ENCODE measurements around the gene SIL1.
"Not testable (repeated sequence)": the region's sequence is repeated elsewhere in the genome, so short reads cannot be mapped to it uniquely, and the experiment has no call there.

SIL1 gene

DNA sequence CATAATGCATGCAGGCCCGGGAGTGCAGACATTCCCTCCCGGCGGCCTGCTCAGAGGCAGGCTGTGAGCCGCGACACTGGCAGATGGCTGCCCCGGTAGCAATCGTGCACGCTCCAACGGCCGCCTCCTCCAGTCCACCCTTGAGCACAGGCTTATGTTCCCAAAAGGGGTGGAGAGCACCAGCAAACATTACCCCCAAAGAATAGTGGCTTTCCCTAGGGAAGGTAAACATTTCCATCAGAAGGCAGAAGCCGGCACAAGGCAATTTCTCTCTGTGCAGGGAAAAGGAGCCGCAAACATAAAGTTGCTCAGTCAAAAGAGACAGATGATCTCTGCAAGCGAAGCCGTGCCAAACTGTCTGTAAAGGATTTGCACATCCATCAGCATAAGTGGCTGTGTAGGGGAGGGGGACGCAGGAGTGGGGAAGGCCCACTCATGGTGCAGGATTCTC lies 92.5 kb downstream of the SIL1 start:
- DNase-seq (ENCODE audit: low spot score) = no peak

DNA sequence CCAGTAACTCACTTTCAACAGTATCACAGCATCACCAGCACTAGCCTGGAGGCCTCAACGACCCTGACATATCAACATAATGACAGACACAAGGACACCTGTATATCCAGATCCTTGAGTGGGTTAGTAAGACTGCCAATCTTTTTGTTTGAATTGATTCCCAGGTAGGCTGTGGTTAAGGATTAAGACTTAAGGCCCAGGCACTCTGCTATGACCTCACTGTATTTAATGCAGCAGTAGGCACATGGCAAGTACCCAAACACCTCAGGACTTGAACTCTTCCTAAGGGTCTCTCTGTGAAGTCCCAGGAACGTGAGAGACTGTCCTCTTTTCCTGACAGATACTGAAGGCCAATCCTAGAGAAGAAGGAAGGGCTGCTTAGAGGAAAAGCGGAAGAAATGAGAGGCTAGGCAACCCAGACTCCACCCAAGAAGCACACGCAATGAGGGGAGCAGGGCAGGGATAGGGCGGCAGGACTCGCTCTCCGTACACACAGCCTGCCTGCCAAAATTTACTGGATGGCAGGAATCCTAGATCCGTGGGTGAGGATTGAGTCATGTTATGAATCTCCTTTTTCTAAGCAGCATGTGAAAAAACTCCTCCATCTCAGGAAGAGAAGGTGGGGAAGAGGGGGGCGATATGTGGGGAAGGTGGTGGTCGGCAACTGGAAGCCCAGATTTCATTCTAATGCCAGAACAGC lies 93.4 kb downstream of the SIL1 start:
- DNase-seq (ENCODE audit: low spot score) = no peak

DNA sequence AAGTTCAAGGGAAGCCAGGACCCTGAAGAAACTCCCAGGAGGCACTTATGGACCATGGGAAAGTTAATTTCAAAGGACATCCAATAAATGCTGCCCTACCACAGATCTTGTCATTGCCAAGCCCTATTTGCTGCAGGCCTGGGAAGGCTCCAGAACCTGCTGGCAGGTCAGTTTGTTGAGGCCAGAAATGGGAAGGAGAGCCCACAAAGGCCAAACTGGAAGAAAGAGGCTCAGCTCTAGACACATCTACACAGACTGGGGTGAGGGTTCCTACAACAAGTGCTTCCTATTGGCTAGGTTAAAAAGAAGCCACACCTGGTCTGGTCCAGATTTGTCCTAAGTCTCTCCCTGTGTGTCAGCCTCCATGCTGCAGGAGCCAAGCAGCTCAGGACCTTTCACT lies 94.4 kb downstream of the SIL1 start:
- DNase-seq (ENCODE audit: low spot score) = no peak

- DNase-seq (ENCODE audit: low spot score) = no peak
Measured at GRCh38 chr5:139100825-139101224, 97.3 kb downstream of the SIL1 start.

DNA sequence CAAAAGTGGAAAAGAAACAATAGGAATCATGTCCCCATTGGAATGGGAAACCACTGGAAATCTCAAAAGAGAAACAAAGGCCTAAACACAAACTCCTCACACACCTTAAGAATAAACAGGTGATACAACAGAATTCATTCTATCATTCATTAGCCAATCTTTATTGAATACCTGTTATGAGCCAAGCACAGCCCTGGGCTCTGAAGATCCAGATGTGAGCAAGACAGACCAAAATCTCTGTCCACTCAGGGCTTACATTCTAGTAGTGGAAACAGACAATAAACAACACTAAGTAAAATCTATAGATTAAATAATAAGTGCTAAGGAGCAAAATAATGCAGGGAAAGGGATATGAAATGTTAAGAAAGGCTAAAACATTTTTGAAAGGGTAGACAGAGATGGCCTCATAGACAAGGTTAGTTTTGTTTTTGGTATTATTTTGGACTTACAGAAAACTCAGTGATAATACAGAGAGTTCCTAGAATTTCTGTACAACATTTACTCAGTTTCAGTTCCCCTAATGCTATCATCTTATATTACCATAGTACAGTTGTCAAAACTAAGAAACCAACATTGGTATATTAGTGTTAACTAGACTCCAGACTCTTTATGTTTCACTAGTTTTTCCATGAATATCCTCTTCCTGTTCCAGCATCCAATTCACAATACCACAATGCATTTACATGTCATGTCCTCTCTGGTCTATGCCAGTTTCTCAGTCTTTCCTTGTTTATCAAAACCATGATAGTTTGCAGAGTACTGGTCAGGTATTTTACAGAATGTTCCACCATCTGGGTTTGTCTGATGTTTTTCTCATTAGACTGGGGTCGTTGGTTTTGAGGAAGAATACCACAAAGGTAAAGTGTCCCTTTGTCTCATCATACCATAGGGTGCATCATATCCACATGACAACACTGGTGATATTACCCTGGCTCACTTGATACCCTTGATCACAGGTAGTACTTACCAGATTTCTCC lies 103.7 kb downstream of the SIL1 start:
- DNase-seq (ENCODE audit: low spot score) = peak; percentile 22

GRCh38 chr5:139092741-139093343 lies 105.3 kb downstream of the SIL1 start:
- DNase-seq (ENCODE audit: low spot score) = no peak

DNA sequence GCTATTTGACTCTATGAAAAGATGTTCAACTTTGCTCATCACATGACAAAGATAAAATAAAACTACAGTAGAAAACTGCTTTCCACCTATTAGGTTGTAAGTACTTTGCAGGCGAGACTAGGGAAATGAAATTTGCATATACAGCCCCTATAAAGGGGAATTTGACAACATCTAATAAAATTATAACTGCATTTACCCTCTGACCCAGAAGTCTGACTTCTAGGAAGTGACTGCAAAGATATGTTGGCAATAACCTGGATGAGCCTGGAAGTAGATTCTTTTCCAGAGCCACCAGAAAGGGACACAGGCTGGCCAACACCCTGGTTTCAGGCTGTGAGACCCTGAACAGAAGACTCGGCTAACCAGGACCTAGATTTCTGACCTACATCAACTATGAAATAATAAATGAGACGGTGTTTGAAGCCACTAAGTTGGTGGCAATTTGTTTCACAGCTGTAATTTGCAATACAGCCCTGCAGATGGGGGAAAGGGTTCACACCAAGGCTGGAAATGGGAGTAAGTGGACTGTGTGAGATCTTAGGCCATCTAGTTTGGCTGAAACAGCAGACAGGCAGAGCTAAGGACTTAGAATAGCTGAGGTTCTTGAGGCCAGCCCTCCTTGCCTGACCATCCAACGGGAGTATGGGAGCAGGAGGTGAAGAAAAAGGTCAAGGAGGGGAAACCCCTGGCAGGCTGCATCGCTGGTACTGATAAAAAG lies 106.6 kb downstream of the SIL1 start:
- peak; percentile 19 for DNase-seq (ENCODE audit: low spot score)

GRCh38 chr5:139090581-139090980 lies 107.6 kb downstream of the SIL1 start:
- no peak for DNase-seq (ENCODE audit: low spot score)

- DNase-seq (ENCODE audit: low spot score) = no peak
Measured at GRCh38 chr5:139088024-139088423, 110.1 kb downstream of the SIL1 start.

- DNase-seq (ENCODE audit: low spot score) = no peak
Measured at GRCh38 chr5:139082813-139083498, 115.2 kb downstream of the SIL1 start.

DNA sequence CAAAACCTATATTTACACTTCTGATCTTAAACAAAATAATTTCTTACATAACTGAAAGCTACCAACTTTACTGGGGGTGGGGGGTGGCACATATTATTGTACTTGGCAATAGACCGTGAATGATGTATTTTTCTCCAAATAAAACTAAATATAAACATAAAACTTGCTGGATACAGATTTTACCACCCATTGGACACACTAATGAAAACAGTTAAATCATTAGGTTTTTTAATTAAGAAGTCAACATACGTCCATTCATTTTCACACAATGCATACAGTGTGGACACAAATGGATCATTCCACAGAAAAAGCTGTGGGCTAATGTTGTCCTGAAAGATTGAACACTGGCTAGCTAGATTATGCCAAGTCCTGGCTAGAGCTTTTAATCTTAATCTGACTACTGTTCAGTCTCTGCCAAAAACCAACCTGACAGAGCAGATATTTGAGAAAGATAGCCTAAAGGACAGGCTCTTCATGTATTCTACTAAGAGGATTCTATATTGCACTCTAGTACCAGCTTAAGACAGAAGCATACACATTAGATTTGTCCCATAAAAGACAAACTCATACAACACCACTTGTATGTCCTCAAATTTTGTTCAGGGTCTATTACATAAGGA lies 118.1 kb downstream of the SIL1 start:
- no peak for DNase-seq (ENCODE audit: low spot score)

DNA sequence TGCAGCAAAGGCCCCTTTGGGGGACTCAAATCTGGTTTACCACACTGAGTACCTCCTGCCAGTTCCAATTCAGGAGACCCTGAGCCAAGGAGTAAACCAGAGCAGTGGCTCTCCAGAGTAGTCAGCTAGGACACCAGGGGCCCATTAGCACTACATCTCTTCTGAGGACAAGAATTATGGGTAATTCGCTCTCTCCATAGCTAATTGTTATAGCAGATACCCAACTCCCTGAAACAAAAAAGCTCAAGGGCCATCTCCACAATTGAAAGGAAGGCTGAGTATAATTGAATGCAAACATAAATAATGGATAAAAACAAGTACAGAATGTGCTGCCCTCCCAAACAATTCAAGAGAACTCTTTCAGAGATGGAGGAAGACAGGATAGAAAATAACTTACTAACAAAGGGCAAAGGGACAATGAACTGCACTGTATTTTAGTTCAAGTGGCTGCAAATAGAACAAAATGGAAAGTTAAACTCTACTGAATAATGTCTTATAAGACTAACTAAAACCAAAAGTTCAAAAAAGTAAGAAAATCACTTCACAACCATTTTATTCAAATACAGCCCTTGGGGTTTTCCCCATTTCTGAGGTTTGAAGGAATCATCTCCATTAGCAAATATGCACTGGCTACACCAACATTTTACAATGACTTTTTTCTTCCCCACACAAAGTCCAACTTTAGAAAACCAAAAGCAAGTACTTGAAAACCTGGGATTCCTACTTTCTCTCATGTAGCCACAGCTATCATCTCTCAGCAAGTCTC lies 118.8 kb downstream of the SIL1 start:
- no peak for DNase-seq (ENCODE audit: low spot score)

DNA sequence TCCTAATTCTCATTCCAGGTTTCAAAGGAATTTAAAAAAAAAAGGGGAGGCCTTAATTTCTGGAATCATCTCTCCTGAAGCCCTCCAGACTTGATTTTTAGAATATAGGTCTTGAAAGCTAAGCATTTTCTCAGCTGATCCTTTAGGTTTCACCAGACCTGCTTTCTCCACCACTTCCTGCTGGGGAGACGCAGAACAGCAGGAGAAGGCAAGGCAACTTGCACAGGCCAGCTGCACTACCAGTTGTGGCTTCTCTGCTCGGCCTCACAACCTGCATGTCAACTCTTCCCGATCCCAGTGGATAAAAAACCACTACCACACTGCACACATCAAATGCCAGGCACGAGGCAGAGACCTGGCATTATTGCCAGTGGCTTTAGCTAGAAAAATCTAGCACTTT lies 119.8 kb downstream of the SIL1 start:
- DNase-seq (ENCODE audit: low spot score) = no peak

- no peak for DNase-seq (ENCODE audit: low spot score)
Measured at GRCh38 chr5:139077899-139078298, 120.3 kb downstream of the SIL1 start.

DNA sequence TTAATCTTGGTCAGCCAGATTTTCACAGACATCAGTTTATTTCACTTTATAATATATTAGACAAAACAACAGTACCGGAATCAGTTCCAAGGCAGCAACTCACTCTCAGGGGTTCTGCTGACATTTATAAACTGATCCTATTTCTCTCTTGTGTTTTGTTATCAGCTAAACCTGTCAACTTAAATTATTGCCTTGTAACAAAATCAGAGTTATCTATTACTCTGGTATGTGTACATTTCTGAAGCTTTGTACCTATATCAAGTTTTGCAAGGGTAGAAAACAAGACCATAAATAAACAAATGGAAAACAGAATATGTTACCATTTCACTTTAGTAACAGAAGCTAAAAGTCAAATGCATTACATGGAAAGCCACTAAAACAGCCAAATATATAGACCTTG lies 122.1 kb downstream of the SIL1 start:
- DNase-seq (ENCODE audit: low spot score) = no peak

- DNase-seq (ENCODE audit: low spot score) = no peak
Measured at GRCh38 chr5:139075066-139076050, 122.8 kb downstream of the SIL1 start.

- not testable (repeated sequence) for DNase-seq (ENCODE audit: low spot score)
Measured at GRCh38 chr5:139073956-139074355, 124.2 kb downstream of the SIL1 start.

DNA sequence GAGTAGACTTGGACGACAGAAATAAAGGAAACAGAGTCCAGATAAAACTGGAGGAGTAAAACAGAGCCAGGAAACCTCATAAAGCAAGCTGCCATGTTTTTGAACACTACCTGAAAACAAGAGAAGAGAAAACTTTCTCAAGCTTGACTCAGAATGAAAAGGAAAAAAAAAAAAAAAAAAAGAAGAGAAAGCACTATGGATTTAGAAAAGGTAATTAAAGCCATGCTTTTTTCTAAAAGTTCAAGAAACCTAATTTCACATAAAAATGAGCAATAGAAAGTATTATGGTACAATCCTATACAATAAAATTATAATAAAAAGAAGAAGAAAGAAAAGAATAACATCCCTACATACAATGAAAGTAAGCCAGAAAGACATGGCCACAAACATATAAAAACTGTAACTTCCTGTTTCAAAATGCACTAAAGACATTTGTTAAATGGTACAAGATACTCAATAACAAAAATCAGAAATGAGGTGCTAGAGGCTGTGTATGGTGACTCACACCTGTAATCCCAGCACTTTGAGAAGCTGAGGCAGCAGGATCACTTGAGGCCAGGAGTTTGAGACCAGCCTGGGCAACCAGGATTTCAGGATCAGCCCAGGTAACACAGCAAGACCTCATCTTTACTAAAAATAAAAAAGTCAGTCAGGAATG lies 129.5 kb downstream of the SIL1 start:
- DNase-seq (ENCODE audit: low spot score) = no peak

Measured in NAMALWA (cell line).